Measurements from ENCODE around the gene AMOTL1.
"Not testable (repeated sequence)": the region's sequence is repeated elsewhere in the genome, so short reads cannot be mapped to it uniquely, and the experiment has no call there.

DNA sequence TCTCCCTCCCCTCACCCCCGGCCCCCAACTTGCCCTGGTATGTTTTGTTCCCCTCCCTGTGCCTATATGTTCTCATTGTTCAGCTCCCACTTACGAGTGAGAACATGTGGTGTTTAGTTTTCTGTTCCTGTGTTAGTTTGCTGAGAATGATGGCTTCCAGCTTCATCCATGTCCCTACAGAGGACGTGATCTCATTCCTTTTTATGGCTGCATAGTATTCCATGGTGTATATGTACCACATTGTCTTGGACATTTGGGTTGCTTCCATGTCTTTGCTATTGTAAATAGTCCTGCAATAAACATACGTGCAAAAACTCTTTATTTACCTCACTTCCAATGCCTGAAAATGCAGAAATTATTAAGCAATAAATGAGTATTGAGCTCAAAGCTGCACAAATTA is 85.1 kb downstream of the AMOTL1 start:
- TF ChIP-seq, protein P1, sequence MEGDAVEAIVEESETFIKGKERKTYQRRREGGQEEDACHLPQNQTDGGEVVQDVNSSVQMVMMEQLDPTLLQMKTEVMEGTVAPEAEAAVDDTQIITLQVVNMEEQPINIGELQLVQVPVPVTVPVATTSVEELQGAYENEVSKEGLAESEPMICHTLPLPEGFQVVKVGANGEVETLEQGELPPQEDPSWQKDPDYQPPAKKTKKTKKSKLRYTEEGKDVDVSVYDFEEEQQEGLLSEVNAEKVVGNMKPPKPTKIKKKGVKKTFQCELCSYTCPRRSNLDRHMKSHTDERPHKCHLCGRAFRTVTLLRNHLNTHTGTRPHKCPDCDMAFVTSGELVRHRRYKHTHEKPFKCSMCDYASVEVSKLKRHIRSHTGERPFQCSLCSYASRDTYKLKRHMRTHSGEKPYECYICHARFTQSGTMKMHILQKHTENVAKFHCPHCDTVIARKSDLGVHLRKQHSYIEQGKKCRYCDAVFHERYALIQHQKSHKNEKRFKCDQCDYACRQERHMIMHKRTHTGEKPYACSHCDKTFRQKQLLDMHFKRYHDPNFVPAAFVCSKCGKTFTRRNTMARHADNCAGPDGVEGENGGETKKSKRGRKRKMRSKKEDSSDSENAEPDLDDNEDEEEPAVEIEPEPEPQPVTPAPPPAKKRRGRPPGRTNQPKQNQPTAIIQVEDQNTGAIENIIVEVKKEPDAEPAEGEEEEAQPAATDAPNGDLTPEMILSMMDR (IDR thresholded peaks at IDR 0.05; ENCODE audit: extremely low read depth in 1 of 2, insufficient read depth in 1 of 2, low read depth in 1 of 2, low read length in 2 of 2), result not testable (repeated sequence)
- not testable (repeated sequence) for TF ChIP-seq POLR2AphosphoS5 (IDR thresholded peaks at IDR 0.05; ENCODE audit: insufficient read depth, low read depth, low read length); POLR2A (IDR thresholded peaks at IDR 0.05; ENCODE audit: low read depth, low read length)

Data from endothelial cell of umbilical vein (primary cell).